Measurements from ENCODE around the gene MACROD2.

Gene MACROD2

GRCh38 chr20:15091421-15092037 is 1096.2 kb downstream of the MACROD2 start:
- Histone ChIP-seq H3K4me1 (no peaks in the 10 kb centered on the region), H3K9ac (no peak overlapping the region)
- TF ChIP-seq Cebpa-rat (IDR thresholded peaks at IDR 0.05), result no peak

GRCh38 chr20:15098351-15098750 is 1103.0 kb downstream of the MACROD2 start:
- Histone ChIP-seq H3K9ac (no peak overlapping the region), H3K9me3 (replicated peaks in 1 of 11) (0 out of 22 replicates have a peak, but pooled peaks cover 0 to 5% (median 0%) of the 10 kb centered on the region in 11 experiments), H3K4me2 (no peak overlapping the region), H3K27me3 (no peaks in the 10 kb centered on the region), H4K20me1 (no peaks in the 10 kb centered on the region), H3K4me1 (no peaks in the 10 kb centered on the region), H3K27ac (no peak overlapping the region), H3K4me3 (no peak overlapping the region), H3K36me3 (no peaks in the 10 kb centered on the region)
- TF ChIP-seq Cebpa-rat (IDR thresholded peaks at IDR 0.05), result no peak

More at GRCh38 chr20:15091421-15092037, 1096.2 kb downstream of the MACROD2 start:
- no peak overlapping the region for H3K4me3 ChIP-seq
- no peak overlapping the region for H3K4me2 ChIP-seq
- H4K20me1 ChIP-seq, result no peaks in the 10 kb centered on the region
- H3K9me3 ChIP-seq (replicated peaks in 1 of 11), result 0 out of 22 replicates have a peak, but pooled peaks cover 0 to 5% (median 0%) of the 10 kb centered on the region in 11 experiments
- no peaks in the 10 kb centered on the region for H3K36me3 ChIP-seq
- no peaks in the 10 kb centered on the region for H3K27me3 ChIP-seq
- no peak overlapping the region for H3K27ac ChIP-seq

GRCh38 chr20:15099130-15099529 is 1103.8 kb downstream of the MACROD2 start:
- Histone ChIP-seq H3K36me3 (no peaks in the 10 kb centered on the region), H3K4me2 (no peak overlapping the region), H3K27me3 (no peaks in the 10 kb centered on the region), H3K9me3 (replicated peaks in 1 of 11) (0 out of 22 replicates have a peak, but pooled peaks cover 0 to 5% (median 0%) of the 10 kb centered on the region in 11 experiments), H3K4me3 (no peak overlapping the region), H3K4me1 (no peaks in the 10 kb centered on the region), H4K20me1 (no peaks in the 10 kb centered on the region), H3K9ac (no peak overlapping the region), H3K27ac (no peak overlapping the region)
- TF ChIP-seq Cebpa-rat (IDR thresholded peaks at IDR 0.05), result no peak

- H3K9ac ChIP-seq, result no peak overlapping the region
- 0 out of 22 replicates have a peak, but pooled peaks cover 0 to 5% (median 0%) of the 10 kb centered on the region in 11 experiments for H3K9me3 ChIP-seq (replicated peaks in 1 of 11)
- H3K4me3 ChIP-seq, result no peak overlapping the region
- H3K4me1 ChIP-seq, result no peaks in the 10 kb centered on the region
- no peak overlapping the region for H3K4me2 ChIP-seq
- no peaks in the 10 kb centered on the region for H3K27me3 ChIP-seq
- no peaks in the 10 kb centered on the region for H4K20me1 ChIP-seq
- no peak for TF ChIP-seq Cebpa-rat (IDR thresholded peaks at IDR 0.05)
- no peaks in the 10 kb centered on the region for H3K36me3 ChIP-seq
- no peak overlapping the region for H3K27ac ChIP-seq
Measured at GRCh38 chr20:15100506-15101160, 1105.3 kb downstream of the MACROD2 start.

GRCh38 chr20:15107931-15108330 is 1112.6 kb downstream of the MACROD2 start:
- H3K27ac ChIP-seq, result no peak overlapping the region
- no peaks in the 10 kb centered on the region for H3K36me3 ChIP-seq
- no peaks in the 10 kb centered on the region for H3K27me3 ChIP-seq
- TF ChIP-seq Cebpa-rat (IDR thresholded peaks at IDR 0.05), result no peak
- no peaks in the 10 kb centered on the region for H4K20me1 ChIP-seq
- no peaks in the 10 kb centered on the region for H3K9me3 ChIP-seq (replicated peaks in 1 of 11)
- no peak overlapping the region for H3K4me2 ChIP-seq
- no peak overlapping the region for H3K4me3 ChIP-seq
- no peaks in the 10 kb centered on the region for H3K4me1 ChIP-seq
- H3K9ac ChIP-seq, result no peak overlapping the region

- Histone ChIP-seq H3K4me1 (no peaks in the 10 kb centered on the region), H3K4me2 (no peak overlapping the region), H4K20me1 (no peaks in the 10 kb centered on the region), H3K36me3 (no peaks in the 10 kb centered on the region), H3K27me3 (no peaks in the 10 kb centered on the region), H3K4me3 (no peak overlapping the region), H3K9me3 (replicated peaks in 1 of 11) (peaks cover 0 to 3% (median 0%) of the 10 kb centered on the region in 11 experiments; a peak in 1 of 22 replicates), H3K9ac (no peak overlapping the region), H3K27ac (no peak overlapping the region)
- no peak for TF ChIP-seq Cebpa-rat (IDR thresholded peaks at IDR 0.05)
Measured at GRCh38 chr20:15109494-15109893, 1114.2 kb downstream of the MACROD2 start.

- H3K4me3 ChIP-seq, result no peak overlapping the region
- H4K20me1 ChIP-seq, result no peaks in the 10 kb centered on the region
- H3K27me3 ChIP-seq, result no peaks in the 10 kb centered on the region
- H3K4me2 ChIP-seq, result no peak overlapping the region
- H3K27ac ChIP-seq, result no peak overlapping the region
- no peaks in the 10 kb centered on the region for H3K4me1 ChIP-seq
- H3K36me3 ChIP-seq, result no peaks in the 10 kb centered on the region
- H3K9me3 ChIP-seq (replicated peaks in 1 of 11), result peaks cover 0 to 3% (median 0%) of the 10 kb centered on the region in 11 experiments; a peak in 1 of 22 replicates
- no peak for TF ChIP-seq Cebpa-rat (IDR thresholded peaks at IDR 0.05)
- H3K9ac ChIP-seq, result no peak overlapping the region
Measured at GRCh38 chr20:15111654-15112053, 1116.3 kb downstream of the MACROD2 start.

- H3K27ac ChIP-seq, result no peak overlapping the region
- H3K4me1 ChIP-seq, result no peaks in the 10 kb centered on the region
- no peak for TF ChIP-seq Cebpa-rat (IDR thresholded peaks at IDR 0.05)
- no peak overlapping the region for H3K4me2 ChIP-seq
- no peaks in the 10 kb centered on the region for H3K36me3 ChIP-seq
- H3K9ac ChIP-seq, result no peak overlapping the region
- H3K27me3 ChIP-seq, result no peaks in the 10 kb centered on the region
- H4K20me1 ChIP-seq, result no peaks in the 10 kb centered on the region
- H3K9me3 ChIP-seq (replicated peaks in 1 of 11), result peaks cover 0 to 3% (median 0%) of the 10 kb centered on the region in 11 experiments; a peak in 1 of 22 replicates
- no peak overlapping the region for H3K4me3 ChIP-seq
Measured at GRCh38 chr20:15113144-15113773, 1117.9 kb downstream of the MACROD2 start.

- Histone ChIP-seq H3K9me3 (replicated peaks in 1 of 11) (no peaks in the 10 kb centered on the region), H3K4me2 (no peak overlapping the region), H3K36me3 (no peaks in the 10 kb centered on the region), H3K4me1 (no peaks in the 10 kb centered on the region; a peak in 1 of 20 replicates), H3K9ac (no peak overlapping the region), H3K27me3 (no peaks in the 10 kb centered on the region), H3K4me3 (no peak overlapping the region), H3K27ac (no peak overlapping the region), H4K20me1 (no peaks in the 10 kb centered on the region)
- TF ChIP-seq Cebpa-rat (IDR thresholded peaks at IDR 0.05), result no peak
Measured at GRCh38 chr20:15119852-15120487, 1124.7 kb downstream of the MACROD2 start.

Data from BLaER1 treated with 17β-estradiol and CSF1 and Interleukin-3, amounts not matched to agents 10 nM and 100 nM (cell line).